Left ventricle myocardium superior (tissue), 1 donor: ENCODE measurements around the gene ZFP57. TPM values are rescaled to one million over a fixed set of nuclear protein-coding genes. Genes with fewer than 3 reads are reported as not detected.
A peak's percentile ranks its signal among the peaks of the same experiment; 100 is the strongest.

Source experiments
- ATAC-seq: fragments of 200-7000 bp; cut with Tn5 transposase; one replicate; pipeline ENCODE4 v1.9.1; 2020; ENCODE audit warnings: mild to moderate bottlenecking, moderate library complexity
- DNase-seq: peaks from one replicate; pipeline ENCODE4 v3.0.0-alpha.2; 2020
- intact Hi-C: fragments of 100-400 bp; cut with micrococcal nuclease; formaldehyde crosslinking; loops from one replicate; pipeline ENCODE4 v1.11.0; 2022
- long read RNA-seq: library from polyadenylated mRNA; unstranded; transcript quantifications from one replicate; pipeline ENCODE4 v2.0.0, GENCODE V29; 2021
- total RNA-seq: library from RNA; stranded (reverse); fragmentation: NEBNext Ultra II Directional; extraction: Animal tissue kit (Norgen Biotek cat#: 25700); gene quantifications from one replicate; pipeline ENCODE4 v1.2.1, GENCODE V29; 2021
- donor health status: DM: no; HTN: yes; CAD: no; lungs with severe emphysema.

ZFP57 gene
- total RNA-seq = not detected
- long read RNA-seq = 0 reads

DNA sequence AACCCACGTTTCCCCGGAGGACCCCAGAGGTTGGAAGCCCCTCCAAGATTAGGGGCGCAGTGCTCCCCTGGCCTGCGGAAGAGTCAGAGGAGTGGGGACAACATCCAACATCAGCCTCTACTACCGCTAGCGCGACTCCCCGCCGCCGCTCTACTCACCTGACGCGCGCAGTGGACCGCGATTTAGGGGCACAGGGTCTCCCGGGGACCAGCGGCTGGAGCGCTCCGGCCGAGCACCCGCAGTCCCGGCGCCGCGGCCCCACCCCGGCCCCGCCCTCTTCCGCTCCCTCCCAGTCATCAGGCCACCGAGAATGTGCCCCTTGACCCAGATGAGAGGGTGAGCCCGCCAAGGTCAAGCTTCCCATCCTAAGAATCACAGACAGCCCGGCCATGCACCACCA is at the start of gene ZFP57:
Gene ZFP57, minus strand, starts transcription at position 249 of the 400 bp plus-strand sequence. CDS start 4,149 bp downstream, outside the sequence.
- ATAC-seq (no peak), DNase-seq (no peak)
- intact Hi-C loops = no loop called here

DNA sequence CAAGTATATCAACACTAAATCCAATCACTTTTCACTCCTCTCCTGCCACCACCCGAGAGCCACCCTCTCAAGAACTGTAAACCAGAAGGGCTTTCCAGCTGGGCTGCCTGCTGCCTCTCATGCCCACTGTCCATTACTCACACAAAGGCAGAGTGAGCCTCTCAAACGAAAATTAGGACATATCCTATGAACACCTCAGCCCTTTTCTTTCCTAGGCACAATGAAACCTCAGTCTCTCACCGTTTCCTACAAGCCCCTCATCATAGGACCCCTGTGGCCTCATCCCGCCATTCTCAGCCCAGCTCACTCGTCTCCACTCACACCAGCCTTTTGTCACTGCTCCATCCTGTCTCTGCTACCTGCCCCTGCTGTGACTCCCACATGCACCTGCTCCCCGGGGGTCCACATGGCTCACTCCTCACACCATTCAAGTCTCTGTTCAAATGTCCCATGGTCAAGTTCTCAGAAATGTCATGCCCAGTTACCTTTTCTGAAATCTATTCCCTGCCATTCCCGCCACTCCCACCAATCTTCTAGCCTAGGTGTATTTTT is 49.7 kb upstream of the ZFP57 start:
- no peak for DNase-seq
- intact Hi-C loops = no loop called here
- no peak for ATAC-seq

DNA sequence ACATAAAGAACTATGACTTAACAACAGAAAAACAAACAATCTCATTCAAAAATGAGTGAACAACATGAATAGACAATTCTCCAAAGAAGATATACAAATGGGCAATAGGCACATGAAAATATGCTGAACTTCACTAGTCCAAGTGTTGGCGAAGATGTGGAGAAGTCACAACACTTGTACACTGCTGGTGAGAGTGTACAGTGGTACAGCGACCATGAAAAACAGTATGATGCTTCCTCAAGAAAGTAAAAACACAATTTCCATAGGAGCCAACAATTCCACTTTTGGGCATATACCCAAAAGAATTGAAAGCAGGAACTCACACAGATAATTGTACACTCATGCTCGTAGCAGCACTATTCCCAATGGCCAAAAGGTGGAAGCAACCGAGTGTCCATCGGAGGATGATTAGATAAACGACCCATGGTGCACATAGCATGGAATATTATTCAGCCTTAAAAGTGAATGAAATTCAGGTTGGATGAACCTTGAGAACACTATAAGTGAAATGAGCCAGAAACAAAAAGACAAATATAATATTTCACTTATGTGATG is 48.9 kb upstream of the ZFP57 start:
- DNase-seq (no peak), ATAC-seq (no peak)
- intact Hi-C loops = no loop called here

DNA sequence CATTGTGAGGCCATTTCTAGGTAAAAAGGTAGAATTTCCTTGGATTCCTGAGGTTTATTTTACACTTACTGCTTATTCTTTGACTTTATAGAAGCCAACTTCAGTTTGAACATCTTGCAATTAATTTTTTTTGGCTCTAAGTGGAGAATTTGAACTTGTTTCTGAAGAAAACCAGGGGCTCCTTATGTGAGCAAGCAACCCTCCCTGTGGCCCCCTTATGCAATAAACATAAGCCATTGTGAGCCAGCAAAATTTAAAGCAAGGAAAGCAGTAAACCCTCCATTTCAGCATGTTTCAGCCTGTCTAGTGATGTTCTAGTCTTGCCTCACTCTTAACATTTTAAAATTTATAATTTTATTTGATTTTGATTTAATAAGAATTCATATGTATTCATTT is 47.9 kb upstream of the ZFP57 start:
- ATAC-seq (no peak), DNase-seq (no peak)
- intact Hi-C loops = no loop called here

DNA sequence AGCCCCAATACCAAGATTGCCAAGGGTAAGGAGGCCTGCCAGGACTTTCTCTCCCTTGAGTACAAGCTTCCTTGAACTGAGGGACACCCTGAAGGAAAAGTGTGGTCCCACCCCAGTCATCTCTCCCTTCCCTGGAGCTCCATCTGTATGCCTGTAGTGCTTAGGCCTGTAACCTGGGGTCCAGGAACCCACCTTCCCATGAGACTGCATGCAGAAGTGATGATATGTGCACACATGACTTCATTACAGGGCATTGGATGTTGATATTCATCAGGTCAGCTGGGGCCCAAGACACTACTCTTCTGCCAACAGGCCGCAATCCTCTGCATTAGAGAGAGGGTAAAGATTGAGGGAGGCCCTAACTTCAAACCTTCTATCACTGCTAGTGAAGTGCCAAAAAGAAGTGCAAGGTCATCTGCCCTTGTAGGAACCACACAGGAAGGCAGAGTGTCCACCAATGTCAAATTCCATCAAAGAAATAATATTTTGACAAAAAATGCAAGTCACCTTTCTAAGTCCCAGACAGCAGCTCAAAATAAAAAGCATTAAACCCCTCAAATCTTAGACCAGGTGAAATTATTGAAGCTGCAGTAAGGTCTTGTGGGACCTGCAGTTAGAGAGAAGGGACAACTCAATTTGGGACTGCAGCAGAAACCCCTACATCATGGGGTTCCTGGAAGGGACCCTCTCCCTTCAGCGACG is 47.4 kb upstream of the ZFP57 start:
- ATAC-seq (no peak), DNase-seq (no peak)
- intact Hi-C loops = no loop called here

DNA sequence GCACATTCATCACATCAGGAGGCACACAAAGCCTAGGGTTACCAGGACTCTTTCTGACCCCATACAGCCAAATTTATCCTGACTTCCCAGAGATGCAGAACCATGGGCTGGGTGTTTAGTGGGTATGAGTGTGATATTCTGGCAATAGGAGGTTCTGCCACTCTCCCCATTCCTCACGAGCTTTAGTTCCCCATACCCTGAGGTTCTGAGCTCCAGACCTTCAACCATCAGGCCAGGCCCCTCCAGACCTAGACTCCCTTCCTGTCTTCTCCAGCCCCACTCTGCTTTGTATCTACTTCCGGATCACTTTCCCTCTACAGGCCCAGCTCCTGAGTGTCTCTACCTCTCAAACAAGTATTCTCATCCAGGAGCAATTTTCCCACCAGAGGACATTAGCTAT is 46.7 kb upstream of the ZFP57 start:
- ATAC-seq = no peak
- intact Hi-C loops = no loop called here
- no peak for DNase-seq

DNA sequence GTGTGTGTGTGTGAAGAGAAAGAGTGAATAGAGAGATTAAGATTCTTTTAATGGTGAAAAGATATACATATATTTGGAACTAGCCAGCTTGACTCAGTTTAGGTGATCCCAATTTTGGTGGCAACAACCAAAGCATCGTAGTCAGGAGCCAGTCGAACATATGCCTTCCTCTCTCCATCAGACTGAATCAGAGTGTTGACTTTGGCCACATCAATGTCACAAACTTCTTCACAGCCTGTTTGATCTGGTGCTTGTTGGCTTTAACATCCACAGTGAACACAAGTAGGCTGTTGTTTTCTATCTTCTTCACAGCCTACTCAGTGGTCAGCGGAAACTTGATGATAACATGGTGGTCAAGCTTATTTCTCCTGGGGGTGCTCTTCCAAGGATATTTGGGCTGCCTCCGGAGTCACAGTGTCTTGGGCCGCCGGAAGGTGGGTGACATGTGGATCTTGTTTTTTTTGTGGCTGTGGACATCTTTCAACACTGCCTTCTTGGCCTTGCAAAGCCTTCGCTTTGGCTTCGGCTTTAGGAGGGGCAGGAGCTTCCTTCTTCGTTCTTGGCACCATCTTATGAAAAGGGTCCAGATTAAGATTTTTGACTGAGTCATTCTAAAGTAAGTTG is 45.7 kb upstream of the ZFP57 start:
- DNase-seq (no peak), ATAC-seq (no peak)
- intact Hi-C loops = no loop called here

DNA sequence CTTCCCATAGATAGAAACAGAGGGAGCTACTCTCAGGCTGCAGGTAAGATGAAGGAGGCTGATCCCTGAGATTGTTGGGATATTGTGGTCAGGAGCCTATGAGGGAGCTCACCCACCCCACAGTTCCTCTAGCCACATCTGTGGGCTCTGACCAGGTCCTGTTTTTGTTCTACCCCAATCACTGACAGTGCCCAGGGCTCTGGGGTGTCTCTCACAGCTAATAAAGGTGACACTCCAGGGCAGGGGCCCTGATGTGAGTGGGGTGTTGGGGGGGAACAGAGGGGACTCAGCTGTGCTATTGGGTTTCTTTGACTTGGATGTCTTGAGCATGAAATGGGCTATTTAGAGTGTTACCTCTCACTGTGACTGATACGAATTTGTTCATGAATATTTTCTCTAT is 45.0 kb upstream of the ZFP57 start:
- intact Hi-C loops = no loop called here
- no peak for DNase-seq
- no peak for ATAC-seq

DNA sequence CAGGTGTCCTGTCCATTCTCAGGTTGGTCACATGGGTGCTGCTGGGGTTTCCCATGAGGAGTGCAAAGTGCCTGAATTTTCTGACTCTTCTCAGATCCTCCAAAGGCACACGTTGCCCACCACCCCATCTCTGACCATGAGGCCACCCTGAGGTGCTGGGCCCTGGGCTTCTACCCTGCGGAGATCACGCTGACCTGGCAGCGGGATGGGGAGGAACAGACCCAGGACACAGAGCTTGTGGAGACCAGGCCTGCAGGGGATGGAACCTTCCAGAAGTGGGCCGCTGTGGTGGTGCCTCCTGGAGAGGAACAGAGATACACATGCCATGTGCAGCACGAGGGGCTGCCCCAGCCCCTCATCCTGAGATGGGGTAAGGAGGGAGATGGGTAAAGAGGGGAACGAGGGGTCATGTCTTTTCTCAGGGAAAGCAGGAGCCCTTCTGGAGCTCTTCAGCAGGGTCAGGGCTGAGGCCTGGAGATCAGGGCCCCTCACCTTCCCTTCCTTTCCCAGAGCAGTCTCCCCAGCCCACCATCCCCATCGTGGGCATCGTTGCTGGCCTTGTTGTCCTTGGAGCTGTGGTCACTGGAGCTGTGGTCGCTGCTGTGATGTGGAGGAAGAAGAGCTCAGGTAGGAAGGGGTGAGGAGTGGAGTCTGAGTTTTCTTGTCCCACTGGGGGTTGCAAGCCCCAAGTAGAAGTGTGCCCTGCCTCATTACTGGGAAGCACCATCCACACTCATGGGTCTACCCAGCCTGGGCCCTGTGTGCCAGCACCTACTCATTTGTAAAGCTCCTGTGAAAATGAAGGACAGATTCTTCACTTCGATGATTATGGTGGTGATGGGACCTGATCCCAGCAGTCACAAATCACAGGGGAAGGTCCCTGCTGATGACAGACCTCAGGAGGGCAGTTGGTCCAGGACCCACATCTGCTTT is 44.3 kb upstream of the ZFP57 start:
- ATAC-seq = no peak

DNA sequence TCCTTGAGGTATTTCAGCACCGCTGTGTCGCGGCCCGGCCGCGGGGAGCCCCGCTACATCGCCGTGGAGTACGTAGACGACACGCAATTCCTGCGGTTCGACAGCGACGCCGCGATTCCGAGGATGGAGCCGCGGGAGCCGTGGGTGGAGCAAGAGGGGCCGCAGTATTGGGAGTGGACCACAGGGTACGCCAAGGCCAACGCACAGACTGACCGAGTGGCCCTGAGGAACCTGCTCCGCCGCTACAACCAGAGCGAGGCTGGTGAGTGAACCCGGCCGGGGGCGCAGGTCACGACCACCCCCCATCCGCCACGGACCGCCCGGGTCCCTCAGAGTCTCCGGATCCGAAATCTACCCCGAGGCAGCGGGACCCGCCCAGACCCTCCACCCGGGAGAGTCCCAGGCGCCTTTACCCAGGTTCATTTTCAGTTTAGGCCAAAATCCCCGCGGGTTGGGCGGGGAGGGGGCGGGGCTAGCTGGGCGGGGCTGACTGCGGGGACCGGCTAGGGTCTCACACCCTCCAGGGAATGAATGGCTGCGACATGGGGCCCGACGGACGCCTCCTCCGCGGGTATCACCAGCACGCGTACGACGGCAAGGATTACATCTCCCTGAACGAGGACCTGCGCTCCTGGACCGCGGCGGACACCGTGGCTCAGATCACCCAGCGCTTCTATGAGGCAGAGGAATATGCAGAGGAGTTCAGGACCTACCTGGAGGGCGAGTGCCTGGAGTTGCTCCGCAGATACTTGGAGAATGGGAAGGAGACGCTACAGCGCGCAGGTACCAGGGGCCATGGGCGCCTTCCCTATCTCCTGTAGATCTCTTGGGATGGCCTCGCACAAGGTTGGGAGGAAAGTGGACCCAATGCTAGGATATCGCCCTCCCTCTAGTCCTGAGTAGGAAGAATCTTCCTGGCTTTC is 43.0 kb upstream of the ZFP57 start:
- DNase-seq (peak; percentile 66), ATAC-seq (peak; percentile 75)
- intact Hi-C loops = no loop called here

More for the DNA sequence above, 44.3 kb upstream of the ZFP57 start:
- no peak for DNase-seq
- intact Hi-C loops = no loop called here

DNA sequence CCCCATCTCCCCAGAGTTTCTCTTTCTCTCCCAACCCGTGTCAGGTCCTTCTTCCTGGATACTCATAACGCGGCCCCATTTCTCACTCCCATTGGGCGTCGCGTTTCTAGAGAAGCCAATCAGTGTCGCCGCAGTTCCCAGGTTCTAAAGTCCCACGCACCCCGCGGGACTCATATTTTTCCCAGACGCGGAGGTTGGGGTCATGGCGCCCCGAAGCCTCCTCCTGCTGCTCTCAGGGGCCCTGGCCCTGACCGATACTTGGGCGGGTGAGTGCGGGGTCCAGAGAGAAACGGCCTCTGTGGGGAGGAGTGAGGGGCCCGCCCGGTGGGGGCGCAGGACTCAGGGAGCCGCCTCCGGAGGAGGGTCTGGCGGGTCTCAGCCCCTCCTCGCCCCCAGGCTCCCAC is 42.3 kb upstream of the ZFP57 start, which contains the start of gene HLA-F:
Gene HLA-F, plus strand, starts transcription at position 173 of the 404 bp plus-strand sequence. Its CDS starts 30 bp downstream, at position 203.
- ATAC-seq (peak; percentile 99), DNase-seq (peak; percentile 86)
- intact Hi-C loops = no loop called here

DNA sequence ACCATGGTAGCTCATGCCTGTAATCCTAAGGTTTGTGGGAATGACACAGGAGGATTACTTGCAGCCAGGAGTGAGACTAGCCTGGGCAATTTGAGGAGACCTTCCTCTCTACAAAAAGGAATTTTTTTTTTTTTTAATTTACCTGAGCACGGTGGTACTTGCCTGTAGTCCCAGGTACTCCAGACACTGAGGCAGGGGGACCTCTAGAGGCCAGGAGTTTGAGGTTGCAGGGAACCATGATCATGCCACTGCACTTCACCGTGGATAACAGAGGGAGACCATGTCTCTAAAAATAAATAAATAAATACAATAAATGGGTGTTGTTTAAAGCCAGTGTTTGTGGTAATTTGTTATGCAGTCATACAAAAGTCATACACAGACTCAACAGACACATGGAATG is 39.9 kb upstream of the ZFP57 start:
- intact Hi-C loops = no loop called here
- DNase-seq = no peak
- no peak for ATAC-seq

DNA sequence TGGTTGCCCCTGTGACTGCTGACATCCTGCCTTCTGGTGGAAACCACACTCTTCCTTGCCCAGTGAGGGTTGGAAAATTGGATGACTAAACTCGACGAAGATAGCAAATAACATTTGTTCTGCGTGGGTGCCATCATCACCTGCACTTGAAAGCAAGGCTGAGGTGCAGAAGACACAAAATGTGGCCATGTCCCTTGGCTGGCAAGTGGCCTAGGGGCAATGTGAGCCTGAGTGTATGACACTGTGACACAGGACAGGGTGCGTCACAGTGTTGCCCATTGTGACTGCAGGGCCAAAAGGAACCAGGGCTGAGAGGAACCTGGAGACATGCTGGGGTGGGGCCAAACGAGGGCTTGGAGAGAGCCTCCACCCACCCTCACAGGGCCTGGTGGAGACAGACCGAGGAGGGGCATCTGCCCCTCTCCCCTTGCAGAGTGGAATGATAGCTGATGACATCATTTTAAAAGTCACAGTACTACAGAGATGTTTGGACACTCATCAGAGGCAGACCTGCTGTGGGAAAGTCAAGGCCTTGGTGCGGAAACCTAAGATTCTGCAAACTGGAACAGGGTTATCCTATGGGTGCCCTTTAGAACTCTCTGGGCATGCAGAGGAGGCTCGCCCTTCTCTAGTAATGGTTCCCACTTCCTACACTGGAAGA is 29.5 kb upstream of the ZFP57 start:
- DNase-seq = no peak
- ATAC-seq = no peak
- intact Hi-C loops = no loop called here

DNA sequence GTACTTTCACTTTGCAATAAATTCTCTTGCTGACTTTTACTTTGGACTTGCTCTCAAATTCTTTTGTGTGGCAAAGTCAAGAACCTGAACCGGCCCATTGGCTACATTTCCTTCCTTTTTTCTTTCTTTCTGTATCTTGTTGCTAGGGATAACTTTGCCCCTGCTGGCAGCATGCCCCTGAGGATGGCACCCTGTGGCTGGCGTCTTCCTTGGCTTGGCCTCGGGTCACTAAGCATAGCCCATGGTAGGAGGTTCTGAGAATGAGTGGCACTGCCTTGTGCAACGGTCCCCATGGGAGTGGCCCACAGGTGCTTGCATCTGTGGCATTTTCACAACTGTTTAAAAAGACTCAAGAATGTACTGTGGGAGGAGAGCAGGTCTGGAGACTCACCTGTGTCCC is 28.2 kb upstream of the ZFP57 start:
- ATAC-seq (no peak), DNase-seq (no peak)
- intact Hi-C loops = no loop called here

DNA sequence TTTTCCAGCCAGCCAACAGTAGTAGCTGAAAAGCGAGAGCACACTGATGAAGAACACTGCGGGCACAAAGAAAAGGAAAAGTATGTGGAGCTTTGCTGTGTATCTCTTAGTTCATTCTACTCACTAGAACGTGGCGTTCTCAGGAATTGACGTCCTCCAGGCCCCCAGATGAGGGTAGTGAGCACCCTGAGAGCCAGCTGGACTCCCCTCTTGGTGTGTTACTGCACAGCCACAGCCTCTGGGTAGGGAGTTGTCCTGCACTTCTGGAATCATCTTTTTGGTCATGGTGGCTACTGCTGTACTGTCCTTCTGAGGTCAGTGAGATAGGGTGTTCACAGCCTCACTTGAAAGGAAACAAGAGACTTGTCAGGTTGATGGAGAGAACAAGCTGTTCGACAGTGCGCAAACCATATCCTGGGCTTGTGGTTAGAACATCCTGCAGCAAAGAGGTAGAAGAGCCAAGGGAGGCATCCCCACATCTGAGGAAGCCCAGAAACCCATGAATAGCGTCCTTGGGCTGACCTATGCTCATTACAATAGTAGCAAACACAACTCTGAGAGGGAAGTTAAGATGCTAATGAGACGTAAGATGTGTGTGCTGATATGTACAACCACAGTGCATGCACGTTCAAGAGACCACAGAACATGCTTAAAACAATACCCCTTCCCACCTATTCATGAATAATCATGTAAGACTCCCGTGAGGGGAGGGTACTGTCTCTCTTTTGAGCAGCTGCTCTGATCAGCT is 27.7 kb upstream of the ZFP57 start:
- ATAC-seq = no peak
- intact Hi-C loops = no loop called here
- DNase-seq = no peak

DNA sequence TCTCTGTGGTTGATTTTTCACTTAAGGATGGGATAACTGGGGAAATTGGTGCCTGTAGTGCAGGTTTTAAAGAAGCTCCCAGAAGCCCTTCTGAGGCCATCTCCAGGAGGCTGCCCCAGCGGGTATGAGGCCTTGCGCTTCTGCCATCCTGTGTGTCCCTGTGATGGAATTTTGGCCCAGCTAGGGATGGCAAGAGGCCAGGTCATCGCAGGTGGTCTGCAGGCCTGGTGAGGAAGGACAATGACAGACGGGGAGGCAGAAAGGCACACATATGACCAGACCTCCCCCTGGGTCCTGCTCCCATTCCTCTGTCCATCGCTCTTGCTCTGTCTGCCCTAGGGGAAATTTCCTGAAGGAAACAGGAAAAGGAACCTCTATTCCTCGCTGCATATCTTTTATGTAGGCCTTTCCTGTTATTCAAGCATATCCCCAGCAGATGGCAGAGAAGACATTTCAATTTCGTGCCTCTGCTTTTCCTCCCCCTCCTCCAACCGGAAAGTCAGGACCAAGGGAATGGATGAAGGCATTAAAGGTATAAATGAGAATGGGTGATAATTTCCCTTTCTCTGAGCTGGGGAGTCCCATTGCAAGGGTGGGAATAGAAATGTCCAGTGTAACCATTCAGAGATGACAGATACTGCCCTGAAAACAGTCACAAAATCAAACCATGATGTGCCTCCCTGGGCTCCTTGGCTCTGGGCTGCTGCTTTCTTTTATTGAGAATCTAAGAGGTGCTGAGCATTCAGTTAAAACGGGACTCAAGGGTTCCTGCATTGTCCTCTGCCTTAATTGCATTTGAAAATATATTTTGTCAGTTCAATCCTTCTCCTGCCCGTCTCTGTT is 24.7 kb upstream of the ZFP57 start:
- no peak for DNase-seq
- ATAC-seq = peak; percentile 68
- intact Hi-C loops = loop anchor here (2.0 kb wide), 1 partner anchor 129 kb away; no protein-coding TSS in a partner anchor
